GM19324 (cell line): ENCODE results near the gene HOXA2.

Source experiments
- ATAC-seq: cut with Tn5 transposase; IDR thresholded peaks from one replicate; pipeline ENCODE4 v1.9.1; 2021; ENCODE audit warnings: mild to moderate bottlenecking, moderate library complexity; ENCODE audit not compliant: unreplicated experiment, low FRiP score

HOXA2 gene

DNA sequence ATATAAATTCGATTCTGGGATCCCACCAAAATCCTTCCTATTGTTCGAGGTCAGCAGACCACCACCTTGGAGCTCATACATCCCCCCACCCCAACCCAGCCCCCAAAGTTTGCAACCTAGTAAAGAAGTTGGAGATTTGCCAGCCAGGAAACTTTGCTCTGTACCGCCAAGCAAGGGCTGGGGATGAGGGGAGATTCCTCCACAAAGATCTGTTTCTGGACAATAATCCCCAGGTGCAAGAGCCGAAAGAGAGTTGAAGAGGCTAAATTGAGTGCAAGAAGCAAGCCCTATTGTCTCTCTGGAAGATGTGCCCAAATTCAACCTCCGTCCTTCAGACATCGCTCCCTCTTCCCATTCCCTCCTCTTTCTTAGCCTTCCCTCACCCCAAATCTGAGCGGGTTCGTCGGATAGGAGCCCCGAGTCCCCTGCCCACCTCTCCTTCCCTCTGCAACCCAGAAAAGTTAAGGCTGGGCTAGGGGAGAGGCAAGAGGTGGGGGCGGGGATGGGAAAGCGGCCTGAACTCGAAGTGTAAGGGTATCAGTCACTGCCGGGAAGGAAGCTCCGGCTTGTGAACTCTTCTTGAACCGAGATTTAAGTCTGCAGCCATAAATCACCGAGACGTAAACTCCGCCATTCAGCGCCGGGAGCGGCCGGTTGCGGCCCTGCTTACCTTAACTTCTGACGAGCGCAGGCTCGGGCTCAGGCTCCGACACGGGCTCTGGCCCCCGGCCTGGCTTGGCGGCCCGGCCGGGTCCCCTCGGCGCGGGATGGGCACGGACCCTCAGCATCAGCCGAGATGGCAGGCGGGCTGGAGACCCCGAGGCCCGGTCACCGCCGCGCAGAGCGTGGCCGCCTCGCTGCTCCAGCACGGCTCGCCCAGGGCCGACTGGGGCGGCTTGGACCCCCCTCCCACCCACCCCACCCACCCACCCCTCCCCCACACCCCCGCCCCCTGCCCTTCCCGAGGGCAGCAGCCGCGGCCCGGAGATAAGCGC is 10.8 kb upstream of the HOXA2 start:
- no peak for ATAC-seq

GRCh38 chr7:27112361-27112760 is 9.9 kb upstream of the HOXA2 start:
- ATAC-seq = no peak

- ATAC-seq = no peak
Observed at GRCh38 chr7:27111751-27112277, 9.3 kb upstream of the HOXA2 start.

DNA sequence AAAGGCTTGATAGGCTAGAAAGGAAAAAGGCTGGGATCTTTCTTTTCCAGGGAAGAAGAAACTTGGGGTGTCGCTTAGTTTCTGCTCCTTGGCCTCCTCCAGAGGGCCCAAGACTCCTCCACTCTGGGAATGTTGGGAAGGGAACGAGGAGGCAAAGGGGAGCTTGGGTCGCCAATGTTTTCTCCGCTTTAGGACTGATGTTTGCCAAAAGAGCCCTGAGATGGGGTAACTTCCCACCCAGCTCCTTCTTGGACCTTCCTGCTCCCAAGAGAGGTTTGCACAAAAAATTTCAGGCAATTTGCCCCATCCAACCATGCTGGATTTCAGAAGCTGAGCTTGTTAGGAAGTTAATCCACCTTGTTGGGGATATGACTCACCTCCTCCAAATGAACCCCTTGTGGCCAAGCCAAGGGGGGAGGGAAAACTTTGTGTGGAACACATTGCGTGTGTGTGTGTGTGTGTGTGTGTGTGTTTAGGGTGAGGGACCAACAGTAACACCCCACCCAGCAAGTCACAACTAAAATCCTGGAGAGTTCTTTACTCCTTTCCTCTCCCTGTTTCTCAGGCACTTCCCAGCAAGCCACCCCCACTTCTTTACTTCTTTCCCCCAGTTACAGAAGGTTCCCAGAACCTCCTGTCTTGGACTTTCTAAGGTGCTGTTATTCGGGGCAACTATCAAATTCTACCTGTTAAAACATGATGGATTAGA is 8.7 kb upstream of the HOXA2 start:
- ATAC-seq = no peak

GRCh38 chr7:27110186-27111031 is 7.9 kb upstream of the HOXA2 start:
- no peak for ATAC-seq

DNA sequence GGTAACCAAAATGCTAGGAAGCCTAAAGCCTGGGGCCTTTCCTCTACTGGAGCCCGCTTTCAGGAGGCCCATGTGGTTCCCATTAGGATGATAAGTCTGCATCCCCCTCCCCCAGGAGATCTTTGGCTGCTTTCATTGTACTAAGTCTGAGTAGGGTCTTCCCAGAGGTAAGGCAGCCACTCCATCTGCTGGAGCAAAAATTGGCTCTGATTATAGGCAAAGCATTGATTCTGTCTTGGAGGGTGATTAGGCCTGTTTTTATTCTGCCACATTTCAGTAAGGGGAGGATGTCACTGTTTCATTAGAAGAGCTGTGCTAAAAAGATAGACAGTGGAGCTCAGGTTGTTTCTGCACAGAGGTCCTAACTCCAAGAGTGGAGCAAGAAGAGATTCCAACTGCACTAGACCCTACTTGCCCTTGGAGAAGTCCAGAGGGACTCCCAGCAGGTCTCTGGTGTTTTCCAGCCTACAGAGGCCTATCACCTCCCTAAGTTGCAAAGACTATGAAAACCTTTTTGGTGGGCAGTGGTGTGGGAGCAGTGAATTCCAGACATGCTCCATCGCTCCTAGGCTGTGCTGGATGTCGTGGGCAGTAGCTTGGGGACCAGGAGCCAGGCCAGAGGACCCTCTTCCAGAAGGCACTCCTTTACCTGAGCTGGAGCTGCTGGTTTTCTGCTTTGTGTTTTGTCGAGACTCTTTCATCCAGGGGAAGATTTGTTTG is 7.1 kb upstream of the HOXA2 start:
- ATAC-seq = no peak

DNA sequence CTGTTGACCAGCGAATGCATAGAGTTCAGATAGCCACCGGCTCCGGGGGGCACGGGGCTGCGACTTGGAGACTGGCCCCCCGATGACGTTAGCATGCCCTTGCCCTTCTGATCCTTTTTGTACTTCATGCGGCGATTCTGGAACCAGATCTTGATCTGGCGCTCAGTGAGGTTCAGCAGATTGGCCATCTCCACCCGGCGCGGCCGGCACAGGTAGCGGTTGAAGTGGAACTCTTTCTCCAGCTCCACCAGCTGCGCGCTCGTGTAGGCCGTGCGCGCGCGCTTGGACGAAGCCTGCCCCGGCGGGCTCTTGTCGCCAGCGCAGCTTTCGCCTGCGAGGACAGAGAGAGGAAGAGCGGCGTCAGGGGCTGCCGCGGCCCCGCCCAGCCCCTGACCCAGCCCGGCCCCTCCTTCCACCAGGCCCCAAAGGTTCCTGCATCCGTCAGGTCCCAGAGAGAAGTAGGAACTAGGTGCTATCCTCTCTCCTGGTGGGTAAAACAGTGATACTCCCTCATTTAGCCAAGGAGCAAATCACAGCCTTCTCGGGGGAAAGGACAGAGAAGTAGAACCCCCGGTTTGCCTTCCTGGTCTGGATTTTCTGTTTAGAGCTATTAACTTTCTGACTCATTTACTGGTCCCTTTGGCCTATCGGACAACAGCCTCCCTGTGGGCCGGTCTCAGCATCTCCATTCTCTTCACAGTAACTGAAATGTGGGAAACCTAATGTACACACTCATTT is 6.1 kb upstream of the HOXA2 start:
- ATAC-seq = no peak

- no peak for ATAC-seq
Observed at GRCh38 chr7:27107391-27108381, 5.2 kb upstream of the HOXA2 start.

DNA sequence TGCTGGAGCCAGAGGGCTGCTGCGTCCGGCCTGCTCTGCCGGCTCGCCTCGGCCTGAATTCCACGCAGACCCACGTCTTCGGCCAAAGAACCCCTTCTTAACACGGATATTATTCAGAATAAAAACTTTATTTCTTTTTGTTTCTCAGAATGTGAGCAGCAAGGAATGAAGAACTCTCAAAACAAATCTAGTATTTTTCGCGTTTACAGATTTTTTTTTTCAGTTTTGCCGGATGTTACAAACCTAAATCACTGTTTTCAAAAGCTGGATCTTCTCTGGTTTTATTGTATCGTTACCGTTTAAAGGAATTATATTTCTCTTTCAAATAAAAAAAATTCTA is 4.4 kb upstream of the HOXA2 start:
- no peak for ATAC-seq

DNA sequence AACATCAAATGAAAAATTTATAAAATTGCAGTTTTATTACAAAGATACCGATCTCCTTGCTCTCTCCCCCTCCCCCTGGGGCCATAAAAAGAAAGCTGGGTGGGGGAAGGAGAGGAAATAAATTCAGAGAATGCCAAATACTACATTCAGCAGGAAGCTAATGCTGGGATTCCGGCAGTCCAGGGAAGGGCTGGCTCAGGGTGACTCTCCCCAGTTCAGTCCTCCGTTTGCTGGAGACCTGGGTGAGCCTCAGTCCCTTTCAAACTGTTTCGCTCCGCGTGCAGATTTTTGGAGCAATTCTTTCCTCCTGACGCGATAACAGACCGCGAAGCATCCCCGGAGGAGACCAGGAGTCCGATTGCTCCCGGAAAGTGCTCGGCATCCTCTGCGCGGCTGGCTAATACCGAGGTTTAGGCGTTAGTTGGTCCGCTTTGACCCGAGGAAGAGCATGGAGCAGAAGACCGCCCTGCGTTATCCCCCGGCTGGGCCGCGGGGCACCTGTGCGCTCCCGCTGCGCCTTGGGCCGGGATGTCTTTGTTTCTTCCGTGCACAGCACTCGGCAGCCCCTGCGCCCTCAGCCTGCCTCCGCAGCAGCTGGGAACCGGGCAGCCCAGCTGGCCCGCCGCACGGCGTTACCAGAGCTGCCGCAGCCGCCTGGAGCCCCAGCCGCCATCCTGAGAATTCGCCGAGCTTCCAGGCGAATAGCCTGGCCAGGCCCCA is 3.9 kb upstream of the HOXA2 start:
- no peak for ATAC-seq

GRCh38 chr7:27105301-27106031 is 3.0 kb upstream of the HOXA2 start:
- ATAC-seq = no peak

DNA sequence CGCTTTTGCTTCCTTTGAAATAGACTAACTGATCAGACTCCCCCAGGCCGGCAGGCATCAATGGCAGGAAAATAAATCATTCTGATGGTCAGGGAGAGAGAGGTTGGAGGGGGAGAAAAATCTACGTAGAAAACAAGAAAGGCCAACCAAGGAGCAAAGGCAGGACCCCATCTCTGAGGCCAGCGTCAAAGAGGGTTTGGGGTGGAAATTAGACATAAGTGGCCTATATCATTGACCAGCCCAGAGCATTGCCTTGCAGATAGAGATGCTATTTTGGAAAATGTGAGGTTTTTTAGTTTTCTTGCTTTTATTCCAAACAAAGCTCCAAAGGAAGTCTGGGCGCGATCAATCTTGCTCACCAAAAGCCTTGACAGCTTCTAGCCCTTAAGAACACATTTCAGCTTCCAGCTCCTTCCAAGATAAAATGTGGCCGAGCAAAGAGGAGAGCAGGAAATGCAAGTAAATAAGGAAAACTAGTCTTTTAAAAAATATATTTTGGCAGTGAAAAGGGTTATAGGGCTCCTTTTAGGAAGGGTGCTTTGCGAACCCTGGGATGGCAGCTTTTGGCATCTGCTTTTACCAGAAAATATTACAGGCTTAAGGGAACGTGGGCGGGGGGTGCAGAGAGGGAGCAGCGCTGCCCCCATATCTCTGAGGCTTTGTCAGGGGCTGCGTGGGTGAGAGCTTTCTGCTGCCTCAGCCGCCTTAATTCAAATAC is 2.0 kb upstream of the HOXA2 start:
- no peak for ATAC-seq

- ATAC-seq = no peak
Observed at GRCh38 chr7:27103489-27104226, 1.2 kb upstream of the HOXA2 start.

DNA sequence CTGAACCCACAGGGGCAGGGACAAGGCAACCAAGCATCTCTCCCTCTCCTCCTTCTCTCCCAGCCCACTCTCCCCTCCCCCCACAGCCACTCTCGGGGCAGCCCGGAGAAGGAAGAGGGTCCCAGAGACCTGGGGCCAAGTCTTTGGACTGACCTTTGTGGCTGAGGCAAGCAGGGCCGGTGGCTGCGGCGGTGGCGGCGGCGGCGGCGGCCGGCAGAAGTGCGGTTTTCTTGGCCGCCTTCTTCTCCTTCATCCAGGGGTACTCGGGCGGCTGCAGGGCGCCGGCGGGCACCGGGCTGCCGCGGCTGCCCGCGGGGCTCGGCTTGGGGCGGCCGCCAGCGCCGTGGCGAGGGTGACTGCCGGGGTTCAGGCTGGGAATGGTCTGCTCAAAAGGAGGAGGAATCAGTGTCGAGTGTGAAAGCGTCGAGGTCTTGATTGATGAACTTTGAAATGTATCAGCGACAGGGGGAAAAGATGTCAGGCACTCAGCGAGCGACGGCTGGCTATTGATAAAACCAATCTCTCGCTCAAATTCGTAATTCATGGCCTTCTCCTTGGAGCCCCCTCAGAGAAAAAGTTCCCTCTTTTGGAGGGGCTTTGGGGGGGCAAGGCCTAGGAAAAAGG is 414 bp downstream of the HOXA2 start:
- ATAC-seq = no peak
